HK-2 (cell line): ENCODE results near the gene ASPDH.

Experiments used
- DNase-seq: peaks from one replicate; pipeline ENCODE4 v3.0.0-alpha.2; 2018; ENCODE audit not compliant: unreplicated experiment

Gene ASPDH

DNA sequence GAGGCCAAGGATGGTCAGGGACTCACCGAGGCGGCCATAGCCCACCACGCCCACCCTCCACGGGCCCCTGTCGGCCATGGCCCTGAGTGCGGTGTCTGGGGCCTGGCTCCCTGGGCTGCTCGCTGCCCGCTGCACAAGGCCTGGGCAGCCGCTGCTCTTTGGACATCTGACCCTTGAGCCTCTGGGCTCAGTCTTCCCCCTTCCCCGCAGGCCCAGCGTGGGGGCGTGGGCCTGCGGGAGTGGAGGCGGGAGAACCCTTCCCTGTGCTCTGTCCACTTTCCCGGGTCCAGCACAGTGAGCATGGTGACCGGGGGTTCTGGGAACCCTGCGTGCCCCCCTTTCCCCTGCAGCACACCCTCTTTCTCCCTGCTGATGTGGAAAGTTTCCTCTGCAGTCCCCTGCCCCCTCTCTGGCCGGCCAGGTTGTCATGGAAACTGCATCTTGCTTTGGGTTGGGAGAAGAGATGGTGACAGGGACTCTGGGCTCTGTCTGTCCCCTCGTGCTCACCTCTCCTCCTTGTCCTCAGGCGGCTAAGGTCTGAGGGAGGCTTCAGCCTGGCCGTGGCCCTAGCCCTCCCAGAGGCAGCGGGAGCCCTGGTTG is at the start of gene ASPDH:
Gene ASPDH (minus strand): TSS at position 168 of the 600 bp plus-strand sequence. CDS start 90 bp downstream, at position 78.
- no peak for DNase-seq

DNA sequence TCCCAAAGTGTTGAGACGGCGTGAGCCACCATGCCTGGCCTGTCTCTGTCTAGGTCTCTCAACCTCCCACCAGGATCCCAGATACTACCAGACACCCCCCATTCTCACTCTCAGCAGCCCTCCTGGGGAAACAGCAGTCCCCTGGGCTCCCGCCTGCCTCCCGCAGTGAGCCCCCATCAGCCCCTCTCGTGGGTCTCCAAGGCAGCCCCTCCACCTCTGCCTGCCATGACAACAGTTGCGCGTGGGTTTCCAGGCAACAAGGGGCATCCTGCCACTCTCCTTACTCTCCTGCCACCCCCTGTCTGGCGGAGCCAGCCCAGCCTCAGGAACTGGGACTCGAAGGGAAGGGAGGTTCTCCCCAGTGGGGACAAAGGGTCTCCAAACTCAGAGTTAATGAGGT is 49.3 kb upstream of the ASPDH start:
- DNase-seq, result no peak

DNA sequence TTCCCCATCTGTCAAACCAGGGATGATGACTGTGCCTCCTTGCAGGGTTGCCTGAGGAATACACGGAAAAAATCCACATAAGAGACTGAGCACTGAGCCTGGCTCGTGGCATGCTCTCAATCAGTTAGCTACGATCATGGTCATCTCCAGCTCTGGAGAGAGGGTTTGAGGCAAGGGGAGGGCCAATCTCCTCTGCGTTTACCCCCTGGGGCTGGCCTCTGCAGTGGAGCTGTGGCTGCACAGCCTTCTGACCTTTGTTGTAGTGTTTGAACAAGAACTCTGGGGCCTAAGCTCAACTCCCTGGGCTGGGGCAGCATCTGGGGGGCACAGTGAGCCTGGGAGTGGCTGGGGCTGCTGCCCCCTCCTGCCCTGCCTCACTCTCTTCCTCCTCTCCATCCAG is 48.6 kb upstream of the ASPDH start:
- DNase-seq, result no peak

DNA sequence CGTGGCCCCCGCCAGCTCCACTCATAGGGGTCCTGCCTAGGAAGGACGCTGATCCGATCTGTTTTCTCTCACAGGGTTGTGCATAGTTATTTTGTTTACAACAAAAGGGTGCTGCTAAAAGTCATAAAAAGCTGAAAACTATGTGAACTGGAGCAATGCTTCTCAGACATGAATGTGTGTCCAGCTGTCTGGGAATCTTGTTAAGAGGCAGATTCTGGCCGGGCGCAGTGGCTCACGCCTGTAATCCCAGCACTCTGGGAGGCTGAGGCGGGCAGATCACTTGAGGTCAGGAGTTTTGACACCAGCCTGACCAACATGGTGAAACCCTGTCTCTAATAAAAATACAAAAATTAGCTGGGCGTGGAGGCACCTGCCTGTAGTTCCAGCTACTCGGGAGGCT is 45.9 kb upstream of the ASPDH start:
- DNase-seq, result no peak

DNA sequence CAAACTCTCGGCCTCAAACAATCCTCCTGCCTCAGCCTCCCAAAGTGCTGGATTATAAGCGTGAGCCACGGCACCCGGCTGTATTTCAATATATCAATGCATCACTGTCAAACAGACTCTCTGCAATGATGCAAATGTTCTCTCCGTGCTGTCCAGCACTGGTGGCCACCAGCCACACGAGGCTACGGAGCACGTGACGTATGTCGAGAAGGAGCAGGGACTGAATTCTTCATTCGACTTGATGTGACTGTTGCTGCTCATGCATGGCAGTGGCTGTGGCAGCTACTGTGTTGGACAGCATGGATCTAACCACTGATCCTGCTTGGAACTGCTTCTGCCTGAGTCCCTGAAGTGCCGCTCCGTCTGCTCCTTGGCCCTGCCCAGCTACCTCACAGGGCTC is 44.7 kb upstream of the ASPDH start:
- no peak for DNase-seq

DNA sequence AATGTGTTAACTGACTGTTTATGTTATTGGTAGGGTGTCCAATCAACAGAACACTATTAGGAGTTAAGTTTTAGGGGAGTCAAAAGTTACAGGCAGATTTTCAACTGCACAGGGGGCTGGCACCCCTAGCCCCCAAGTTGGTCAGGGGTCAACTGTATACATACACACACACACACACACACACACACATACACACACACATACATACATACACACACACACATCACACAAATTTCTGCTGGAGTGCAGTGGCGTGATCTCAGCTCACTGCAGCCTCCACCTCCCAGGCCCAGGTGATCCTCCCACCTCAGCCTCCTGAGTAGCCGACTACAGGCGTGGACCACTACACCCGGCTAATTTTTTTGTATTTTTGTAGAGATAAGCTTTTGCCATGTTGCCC is 44.3 kb upstream of the ASPDH start:
- DNase-seq, result no peak

DNA sequence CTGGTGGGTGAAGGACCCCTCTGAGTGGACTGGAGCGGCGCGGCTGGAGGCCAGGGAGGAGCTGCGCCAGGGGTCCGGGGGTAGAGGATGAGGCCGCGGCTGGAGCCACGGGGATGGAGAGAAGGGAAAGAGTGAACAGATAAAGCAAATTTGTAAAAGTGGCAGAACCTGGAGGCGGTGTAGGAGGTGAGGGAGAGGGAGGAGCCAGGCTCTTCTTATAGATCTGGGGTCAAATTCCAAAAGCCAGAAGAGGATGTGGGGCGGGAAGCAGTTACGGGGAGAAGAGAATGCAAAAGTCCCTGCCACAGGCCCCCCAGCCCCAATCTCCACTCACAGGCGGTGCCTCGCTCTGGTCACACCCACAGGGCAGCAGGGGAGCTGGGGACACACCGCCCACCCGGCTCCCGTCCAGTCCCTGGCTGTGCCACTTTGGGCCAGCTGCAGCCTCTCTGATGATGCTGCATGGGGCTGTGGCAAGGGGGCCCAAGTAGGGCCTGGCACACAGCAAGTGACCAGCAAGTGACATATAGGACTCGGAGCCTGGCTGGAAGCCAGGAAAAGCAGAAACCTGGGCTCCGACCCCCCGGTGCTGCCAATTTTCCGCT is 43.4 kb upstream of the ASPDH start:
- DNase-seq, result no peak

DNA sequence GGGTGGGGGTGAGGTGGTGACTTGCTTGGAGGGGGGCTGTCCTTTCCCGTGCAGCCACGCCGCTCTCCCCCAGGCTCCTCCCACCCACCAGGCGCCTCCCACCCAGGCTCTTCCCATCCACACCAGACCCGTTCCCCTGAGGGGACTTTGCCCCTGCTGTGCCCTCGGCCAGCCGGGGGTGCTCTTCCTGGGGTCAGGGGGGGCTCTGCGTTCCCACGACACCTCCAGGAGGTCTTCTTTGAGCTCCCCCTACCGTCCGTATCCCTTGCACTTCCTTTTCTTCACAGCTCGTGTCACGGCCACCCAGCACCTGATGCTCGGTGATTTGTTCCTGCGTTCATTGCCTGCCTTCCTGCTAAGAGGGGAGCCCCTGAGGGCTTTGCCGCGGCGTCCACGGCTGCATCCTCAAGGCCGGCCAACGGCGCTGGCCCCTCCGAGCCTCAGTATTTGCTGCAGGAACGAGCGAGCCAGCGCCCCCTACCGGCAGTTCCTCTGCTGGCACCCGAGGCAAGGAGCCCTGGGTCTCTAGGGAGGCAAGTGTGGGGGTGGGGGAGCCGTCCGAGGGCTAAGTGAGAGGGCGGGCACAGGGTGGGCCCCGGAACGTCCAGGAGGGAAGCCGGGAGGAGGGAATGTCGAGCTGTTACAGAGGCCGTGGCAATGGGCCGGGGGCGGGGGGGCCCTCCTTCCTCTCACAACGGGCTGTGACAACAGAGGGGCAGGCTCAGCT is 42.7 kb upstream of the ASPDH start:
- peak; percentile 85 for DNase-seq

DNA sequence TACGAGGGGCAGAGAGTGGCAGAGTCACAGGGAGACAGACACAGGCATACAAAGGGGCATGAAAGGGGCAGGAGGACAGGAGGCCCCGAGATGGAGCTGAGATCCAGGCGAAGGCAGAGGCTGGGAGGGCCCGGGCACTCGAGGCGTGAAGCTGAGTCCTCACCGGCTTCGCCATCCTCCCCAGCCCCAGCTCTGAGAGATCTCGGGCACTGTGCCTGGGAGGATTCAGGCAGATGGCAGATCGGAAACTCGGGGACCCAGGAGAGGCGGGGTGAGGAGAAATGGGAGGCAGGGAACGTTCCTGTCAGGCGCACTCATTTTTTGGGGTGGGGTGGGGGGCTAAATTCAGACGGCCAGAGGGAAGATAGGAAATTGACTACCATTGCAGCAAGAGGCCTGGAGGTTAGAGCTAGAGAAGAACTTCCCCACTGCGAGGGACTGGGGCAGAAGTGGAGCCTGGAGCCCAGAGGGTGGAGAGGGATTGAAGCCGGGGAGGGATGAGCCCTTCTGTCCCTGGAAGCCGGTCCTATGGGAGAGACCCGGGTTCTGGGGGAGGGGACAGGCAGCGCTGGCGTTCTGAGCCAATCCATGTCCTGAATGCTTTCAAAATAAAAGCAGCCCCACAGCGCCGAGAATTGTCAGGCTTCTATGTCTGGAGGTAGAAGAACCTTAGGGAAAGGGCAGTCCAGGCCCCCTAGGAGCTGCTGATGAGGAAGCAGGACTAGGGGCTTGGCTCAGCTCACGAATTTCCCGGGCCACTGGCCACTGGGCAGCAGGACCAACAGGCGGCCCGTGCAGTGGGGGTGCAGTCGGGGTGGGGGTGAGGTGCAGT is 42.0 kb upstream of the ASPDH start:
- DNase-seq, result no peak

DNA sequence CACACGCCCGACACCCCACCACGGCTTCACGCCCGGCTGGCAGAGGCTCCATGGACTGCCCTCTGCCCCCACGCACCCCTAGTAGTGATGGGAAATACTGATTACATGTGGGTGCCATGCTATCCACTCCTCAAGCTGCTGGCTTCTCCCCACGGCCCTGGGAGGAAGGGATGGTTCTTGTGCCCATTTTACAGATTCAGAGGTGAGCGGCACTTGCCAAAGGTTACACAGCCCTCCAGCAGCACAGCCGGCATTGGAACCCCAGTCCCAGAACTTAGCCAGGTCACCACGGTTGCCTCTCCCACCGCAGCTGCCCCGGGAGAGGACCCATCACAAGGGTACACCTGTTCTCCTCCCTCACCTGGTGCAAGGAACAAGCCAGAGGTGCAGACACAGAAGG is 41.3 kb upstream of the ASPDH start:
- DNase-seq, result no peak

DNA sequence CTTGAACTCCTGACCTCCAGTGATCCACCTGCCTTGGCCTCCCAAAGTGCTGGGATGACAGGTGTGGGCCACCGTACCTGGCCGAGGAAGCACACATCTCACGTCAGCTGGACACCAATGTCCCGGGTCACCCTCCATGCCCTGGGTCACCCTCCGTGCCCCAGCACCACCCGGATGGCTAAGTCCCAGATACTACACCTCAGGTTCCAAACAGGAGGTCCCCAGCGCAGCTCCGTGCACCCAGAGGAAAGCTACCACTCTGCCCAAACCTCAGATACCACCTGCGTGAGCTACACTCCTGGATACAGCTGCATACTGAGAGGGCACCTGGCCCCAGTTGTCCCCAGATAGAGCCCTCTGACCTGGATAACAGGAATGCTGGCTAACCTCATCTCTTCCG is 40.5 kb upstream of the ASPDH start:
- no peak for DNase-seq

DNA sequence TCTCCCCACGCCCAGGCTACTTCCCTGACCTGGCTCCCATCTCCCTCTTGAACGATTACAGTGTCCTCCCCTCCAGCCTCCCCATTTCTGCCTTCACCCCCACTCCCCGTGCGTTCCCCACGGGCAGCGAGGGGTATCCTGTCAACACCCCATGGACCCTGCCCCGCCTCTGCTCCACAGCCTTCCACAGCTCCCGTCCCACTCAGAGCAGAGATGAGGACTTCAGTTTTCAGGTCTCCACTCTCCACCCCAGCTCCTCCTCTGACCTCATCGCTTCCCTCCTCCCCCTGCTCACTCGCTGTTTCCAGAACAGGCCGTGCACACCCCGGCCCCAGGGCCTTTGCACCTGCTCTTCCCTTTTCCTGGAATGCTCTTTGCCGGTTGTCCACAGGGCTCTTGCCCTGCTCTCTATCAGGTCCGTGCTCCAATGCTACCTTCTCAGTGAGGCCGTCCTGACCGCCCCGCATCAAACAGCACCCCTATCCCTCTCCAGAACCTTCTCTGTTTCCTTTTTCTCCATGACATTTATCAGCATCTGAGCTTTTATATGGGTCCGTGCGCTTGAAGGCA is 39.5 kb upstream of the ASPDH start:
- DNase-seq, result no peak

DNA sequence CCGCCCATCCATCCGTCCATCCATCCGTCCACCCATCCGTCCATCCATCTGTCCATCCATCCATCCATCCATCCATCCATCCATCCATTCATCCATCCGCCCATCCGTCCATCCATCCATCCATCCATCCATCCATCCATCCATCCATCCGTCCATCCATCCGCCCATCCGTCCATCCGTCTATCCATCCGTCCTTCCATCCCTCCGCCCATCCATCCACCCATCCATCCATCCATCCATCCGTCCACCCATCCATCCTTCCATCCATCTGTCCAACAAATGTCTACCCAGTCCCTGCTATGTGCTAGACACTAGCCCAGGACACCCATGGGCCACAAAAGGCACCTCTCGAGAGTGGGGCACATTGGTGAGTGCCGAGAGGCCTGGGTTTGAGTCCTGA is 38.8 kb upstream of the ASPDH start:
- no peak for DNase-seq

DNA sequence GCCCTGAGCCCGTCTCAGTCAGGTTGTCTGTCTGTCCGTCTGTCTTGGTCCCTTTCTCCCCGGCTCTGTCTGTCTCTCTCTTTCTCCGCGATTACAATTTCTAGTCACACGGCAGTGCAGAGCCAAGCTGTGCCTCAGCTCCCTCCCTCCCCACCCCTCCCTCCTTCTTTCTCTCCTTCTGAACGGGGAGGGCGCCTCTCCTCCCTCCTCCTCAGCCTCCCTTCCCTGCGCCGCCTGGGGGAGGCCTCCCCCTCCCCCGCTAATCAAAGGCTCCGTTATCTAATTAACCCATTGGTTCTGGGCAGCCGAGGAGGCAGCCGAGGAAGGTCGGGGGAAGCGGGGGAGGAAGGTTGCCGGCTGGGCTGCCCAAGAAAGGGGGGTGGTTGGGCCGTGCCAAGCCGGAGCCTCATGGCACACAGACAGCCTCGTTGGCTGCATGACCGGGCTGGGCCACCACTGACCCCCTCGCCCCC is 38.0 kb upstream of the ASPDH start:
- no peak for DNase-seq

DNA sequence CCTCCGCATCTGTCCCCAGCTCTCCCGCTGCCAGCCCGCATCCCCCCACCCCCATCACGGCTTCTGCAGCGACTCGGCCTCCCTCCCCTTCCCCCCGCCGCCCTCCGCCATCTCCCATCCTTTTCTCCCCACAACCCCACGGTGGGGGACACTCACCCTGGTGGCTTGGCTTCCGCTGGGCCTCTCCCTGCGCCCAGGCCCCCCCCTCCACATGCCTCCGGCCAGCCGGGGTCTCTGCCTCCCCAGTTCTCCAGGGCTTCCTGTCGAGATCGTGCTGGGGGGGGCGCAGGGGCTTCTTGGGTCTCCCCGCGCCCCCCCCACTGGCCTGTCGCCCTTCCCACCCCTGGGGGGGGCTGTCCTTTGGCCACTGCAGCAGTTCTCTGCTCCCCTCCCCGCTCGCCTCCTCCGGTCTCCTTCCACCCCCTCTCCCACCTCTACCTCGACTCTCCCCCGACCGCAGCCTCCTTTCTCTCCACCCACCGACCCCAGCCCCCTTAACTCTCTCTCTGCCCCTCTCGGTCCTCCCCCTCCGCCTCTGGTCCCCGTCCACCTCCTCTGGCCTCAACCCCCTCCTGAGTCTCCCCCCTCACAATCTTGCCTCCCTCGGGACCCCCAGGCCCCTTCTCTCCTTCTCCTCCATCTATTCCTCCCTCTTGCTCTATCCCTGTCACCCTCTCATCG is 37.5 kb upstream of the ASPDH start:
- no peak for DNase-seq

DNA sequence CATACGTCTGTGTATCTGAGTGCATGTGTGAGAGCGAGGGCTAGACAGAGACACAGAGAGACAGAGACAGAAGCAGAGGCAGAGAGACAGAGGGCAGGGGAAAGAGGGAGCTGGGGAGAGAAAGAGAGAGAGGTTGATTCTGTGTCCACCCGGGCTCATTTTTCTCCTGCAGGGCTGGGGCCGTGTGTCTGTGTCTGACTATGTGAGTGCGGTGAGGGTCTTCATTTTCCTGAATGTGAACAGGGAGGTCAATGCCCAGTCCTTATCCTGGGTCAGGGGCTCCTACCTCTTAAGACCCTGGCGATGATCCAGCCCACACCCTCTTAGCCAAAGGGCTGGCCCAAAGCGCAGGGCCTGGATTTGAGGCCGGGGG is 36.9 kb upstream of the ASPDH start:
- no peak for DNase-seq

DNA sequence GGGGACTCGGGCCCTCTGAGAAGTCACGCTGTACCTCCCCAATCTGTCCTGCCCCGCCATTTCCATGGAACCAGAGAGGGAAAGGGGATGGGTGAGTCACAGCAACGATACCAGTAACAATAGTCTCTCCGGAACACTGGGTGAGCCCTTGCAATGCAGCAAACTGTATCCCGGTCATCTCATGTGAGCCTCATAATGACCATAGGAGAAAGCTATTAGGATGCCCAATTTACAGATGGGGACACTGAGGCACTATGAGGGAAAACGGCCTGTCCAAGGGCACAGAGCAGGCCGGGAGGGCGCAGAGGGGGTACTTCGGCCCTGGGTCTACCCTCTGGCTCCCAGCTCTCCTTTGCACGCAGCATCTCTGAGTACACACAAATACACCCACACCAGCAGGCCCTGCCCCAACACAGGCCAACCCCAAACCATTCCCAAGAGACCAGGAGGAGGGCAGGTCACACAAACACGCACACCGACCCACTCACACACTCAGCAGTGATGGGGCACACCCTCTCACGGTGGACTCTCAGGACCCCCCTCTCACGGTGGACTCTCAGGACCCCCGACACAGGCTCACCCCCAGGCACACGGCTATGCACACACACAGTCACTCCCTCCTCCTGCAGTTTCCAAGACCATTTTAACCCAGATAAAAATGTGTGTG is 36.3 kb upstream of the ASPDH start:
- DNase-seq, result no peak

DNA sequence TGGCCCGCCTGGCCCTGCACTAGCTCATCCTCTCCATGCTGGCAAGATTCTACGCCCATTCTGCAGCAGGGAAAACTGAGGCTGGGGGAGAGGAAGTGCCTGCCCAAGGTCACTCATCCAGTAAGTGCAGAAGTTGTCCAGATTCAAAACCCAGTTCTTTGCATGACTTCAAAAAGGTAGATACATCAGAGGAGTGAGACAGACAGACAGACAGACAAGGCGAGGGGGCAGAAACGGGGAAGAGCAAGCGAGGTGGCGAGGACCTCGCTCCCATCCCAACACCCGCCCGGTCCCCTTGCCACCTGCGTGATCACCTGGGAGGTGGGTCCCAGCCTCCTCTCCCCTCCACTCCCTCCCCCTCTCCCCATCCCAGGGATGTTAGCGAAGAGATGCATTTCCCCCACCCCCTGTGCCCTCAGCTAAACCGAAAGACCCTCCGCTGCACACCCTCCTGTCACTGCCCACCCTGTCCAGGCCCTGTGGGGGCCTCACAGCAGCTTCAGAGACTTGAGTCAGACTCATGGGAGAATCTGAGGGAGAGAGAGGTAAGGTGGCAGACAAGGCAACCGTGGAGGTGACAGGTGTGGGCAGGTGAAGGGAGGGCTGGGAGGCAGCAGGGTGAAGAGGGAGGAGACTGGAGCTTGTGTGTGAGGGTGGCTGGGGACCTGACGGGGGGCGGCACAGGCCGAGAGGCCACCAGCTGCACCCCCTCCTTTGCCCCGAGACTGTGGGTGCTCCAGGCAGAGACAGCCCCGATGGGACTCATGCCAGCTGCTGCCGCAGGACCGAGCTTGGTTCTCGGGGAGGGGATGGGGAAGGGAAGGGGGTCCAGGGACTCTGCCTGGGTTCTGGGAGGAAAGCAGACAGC is 35.6 kb upstream of the ASPDH start:
- DNase-seq, result no peak

DNA sequence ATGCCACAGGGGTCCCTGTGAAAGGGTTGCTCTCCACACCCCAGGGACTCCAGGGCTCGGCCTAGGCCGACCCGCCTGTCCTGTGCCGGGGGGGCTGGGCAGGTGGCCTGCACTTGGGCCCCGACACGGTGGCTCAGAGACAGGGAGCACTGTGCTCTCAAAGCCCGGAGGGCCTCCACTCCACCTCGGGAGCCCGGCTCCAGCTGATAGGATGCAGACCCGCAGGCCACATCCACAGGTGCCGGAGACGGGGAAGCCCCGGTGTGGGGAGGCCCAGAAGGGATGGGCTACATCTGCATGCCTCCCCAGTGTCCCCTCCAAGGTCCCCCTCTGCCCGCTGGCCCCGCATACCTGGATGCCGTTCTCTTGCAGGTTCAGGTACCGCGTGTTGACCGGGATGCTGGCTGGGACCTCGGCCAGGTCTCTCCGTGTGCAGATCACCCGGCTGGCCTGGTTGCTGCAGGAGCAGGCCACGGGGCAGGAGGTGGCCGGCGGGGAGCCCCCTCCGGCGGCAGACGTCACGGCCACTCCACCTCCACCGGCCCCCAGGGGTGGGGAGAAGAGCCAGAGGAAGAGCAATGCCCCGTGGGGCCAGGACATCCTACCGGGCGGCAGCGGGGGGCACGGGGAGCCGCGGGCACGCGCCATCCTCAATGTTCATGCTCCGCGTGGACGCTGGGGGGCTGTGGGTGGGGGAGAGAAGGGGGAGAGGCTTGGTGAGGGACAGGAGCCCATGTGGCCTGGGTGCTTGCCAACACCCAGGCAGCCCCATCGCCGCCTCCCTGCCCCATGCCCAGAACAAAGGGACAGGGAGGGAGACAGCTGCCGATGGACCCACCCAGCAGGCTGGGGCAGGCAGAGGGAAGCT is 34.7 kb upstream of the ASPDH start:
- no peak for DNase-seq
